H1 (cell line): ENCODE data around the gene ZBTB7B. TPM values are rescaled to one million over a fixed set of nuclear protein-coding genes. Genes with fewer than 3 reads are reported as not detected.

Experiments used
- CTCF ChIA-PET: fragments of 300-600 bp; sonication (Branson Sonifier 250); formaldehyde crosslinking; loops from one replicate; lab custom pipeline; 2021; ENCODE audit not compliant: partially characterized antibody; lab: Charles Lee
- POLR2A ChIA-PET: fragments of 300-600 bp; sonication (Branson Sonifier 250); formaldehyde crosslinking; loops from one replicate; lab custom pipeline; 2021; ENCODE audit warnings: inconsistent platforms; ENCODE audit not compliant: partially characterized antibody; lab: Charles Lee
- DNase-seq, 2 experiments: peaks; one replicate each; pipeline versions ENCODE4 v3.0.0 to v3.0.0-alpha.2; 2010 to 2022; ENCODE audit warnings: low spot score in 2 of 2, low read depth in 1 of 2, mixed read lengths in 1 of 2
- FAIRE-seq: peaks from 2 replicates; lab custom pipeline; 2011; peaks lifted over from hg19 to GRCh38; lab: Jason Lieb, UNC
- H2AFZ ChIP-seq: 2 replicates; pipeline ENCODE4 v1.8.1; 2012; ENCODE audit warnings: low read length, inconsistent platforms
- H2AK5ac ChIP-seq: 2 replicates; pipeline ENCODE4 v1.6.1; 2013; ENCODE audit warnings: low read depth, low read length
- H2BK120ac ChIP-seq: replicated peaks from 2 replicates; pipeline ENCODE3; 2013; ENCODE audit warnings: low read depth, low read length, inconsistent platforms
- H2BK12ac ChIP-seq: 2 replicates; pipeline ENCODE4 v1.6.1; 2013; ENCODE audit warnings: low read depth, low read length
- H2BK15ac ChIP-seq: 2 replicates; pipeline ENCODE4 v1.6.1; 2013; ENCODE audit warnings: low read length
- H2BK20ac ChIP-seq: 2 replicates; pipeline ENCODE4 v1.6.1; 2013; ENCODE audit warnings: low read length
- H2BK5ac ChIP-seq: 2 replicates; pipeline ENCODE4 v1.6.1; 2013; ENCODE audit warnings: low read depth, low read length
- H3K14ac ChIP-seq: 2 replicates; pipeline ENCODE4 v1.6.1; 2013; ENCODE audit warnings: inconsistent platforms; ENCODE audit not compliant: insufficient read length
- H3K18ac ChIP-seq: 2 replicates; pipeline ENCODE4 v1.6.1; 2013; ENCODE audit warnings: low read length; ENCODE audit errors: extremely low read depth
- H3K23ac ChIP-seq: 2 replicates; pipeline ENCODE4 v1.6.1; 2013; ENCODE audit warnings: inconsistent platforms; ENCODE audit not compliant: insufficient read length
- H3K23me2 ChIP-seq: 2 replicates; pipeline ENCODE4 v1.6.1; 2013; ENCODE audit warnings: low read depth, low read length
- H3K27ac ChIP-seq: 2 replicates; pipeline ENCODE4 v1.6.1; 2011; ENCODE audit warnings: low read depth, low read length, inconsistent platforms
- H3K27me3 ChIP-seq, 4 experiments: replicated peaks in 1 of 4; 1 replicate in 1 of 4; 2 replicates in 3 of 4; pipeline versions ENCODE4 v1.6.1 to v1.8.1; 2011 to 2013; ENCODE audit warnings: low read length in 3 of 4, mild to moderate bottlenecking in 3 of 4, inconsistent platforms in 2 of 4, mixed read lengths in 2 of 4, moderate library complexity in 1 of 4; ENCODE audit not compliant: control insufficient read depth in 3 of 4, insufficient read depth in 3 of 4; ENCODE audit errors: extremely low read depth in 1 of 4
- H3K36me3 ChIP-seq, 4 experiments: 2 replicates each; pipeline versions ENCODE4 v1.6.1 to v1.8.1; 2011 to 2013; ENCODE audit warnings: mild to moderate bottlenecking in 4 of 4, low read length in 3 of 4, moderate library complexity in 2 of 4, control low read depth in 1 of 4, inconsistent platforms in 1 of 4; ENCODE audit not compliant: insufficient read depth in 4 of 4, control insufficient read depth in 2 of 4
- H3K4ac ChIP-seq: replicated peaks from 2 replicates; pipeline ENCODE3; 2013; ENCODE audit warnings: low read length, low read depth, mixed read lengths, inconsistent platforms; ENCODE audit not compliant: insufficient read length
- H3K4me1 ChIP-seq, 4 experiments: replicated peaks in 1 of 4; 1 replicate in 1 of 4; 2 replicates in 3 of 4; pipeline versions ENCODE4 v1.6.1 to v1.8.1; 2011 to 2013; ENCODE audit warnings: low read length in 3 of 4, inconsistent platforms in 2 of 4, mixed read lengths in 1 of 4; ENCODE audit not compliant: insufficient read depth in 4 of 4, control insufficient read depth in 3 of 4
- H3K4me2 ChIP-seq, 2 experiments: 2 replicates each; pipeline versions ENCODE4 v1.6.1 to v1.8.1; 2011 to 2013; ENCODE audit warnings: low read depth in 2 of 2, low read length in 2 of 2, control low read depth in 1 of 2, inconsistent platforms in 1 of 2, mild to moderate bottlenecking in 1 of 2; ENCODE audit not compliant: insufficient read depth in 1 of 2
- H3K4me3 ChIP-seq, 4 experiments: fragments of 200-600, 300-600 bp in 1 of 4; sonication (generic), shearing (Covaris generic), sonication (Bioruptor Twin) in 1 of 4; 2 replicates each; pipeline versions ENCODE4 v1.5.1 to v1.8.1; 2011 to 2016; ENCODE audit warnings: low read length in 4 of 4, low read depth in 3 of 4, control low read depth in 2 of 4, inconsistent platforms in 2 of 4, mild to moderate bottlenecking in 2 of 4, mixed read lengths in 1 of 4, moderate library complexity in 1 of 4; ENCODE audit not compliant: insufficient read depth in 2 of 4; ENCODE audit errors: extremely low read depth in 1 of 4
- H3K56ac ChIP-seq: replicated peaks from 2 replicates; pipeline ENCODE3; 2013; ENCODE audit warnings: low read depth, mild to moderate bottlenecking, mixed read lengths, low read length, inconsistent platforms; ENCODE audit not compliant: insufficient read length
- H3K79me1 ChIP-seq: 2 replicates; pipeline ENCODE4 v1.6.1; 2013; ENCODE audit warnings: low read depth, low read length, control low read depth
- H3K79me2 ChIP-seq, 2 experiments: 2 replicates each; pipeline versions ENCODE4 v1.6.1 to v1.8.1; 2012 to 2013; ENCODE audit warnings: low read length in 2 of 2, mild to moderate bottlenecking in 2 of 2, inconsistent platforms in 1 of 2; ENCODE audit not compliant: insufficient read depth in 2 of 2, control insufficient read depth in 1 of 2
- H3K9ac ChIP-seq, 4 experiments: replicated peaks in 1 of 4; 1 replicate in 1 of 4; 2 replicates in 3 of 4; pipeline versions ENCODE4 v1.6.1 to v1.8.1; 2011 to 2013; ENCODE audit warnings: low read depth in 3 of 4, low read length in 3 of 4, control low read depth in 2 of 4, mild to moderate bottlenecking in 2 of 4, moderate library complexity in 2 of 4, inconsistent platforms in 1 of 4; ENCODE audit errors: extremely low read depth in 1 of 4
- H3K9me3 ChIP-seq, 2 experiments: 2 replicates each; pipeline versions ENCODE4 v1.6.1 to v1.8.1; 2012 to 2013; ENCODE audit warnings: mild to moderate bottlenecking in 2 of 2, moderate library complexity in 2 of 2, control low read depth in 1 of 2, inconsistent platforms in 1 of 2, low read depth in 1 of 2, low read length in 1 of 2, mixed read lengths in 1 of 2; ENCODE audit not compliant: insufficient read depth in 2 of 2
- H4K20me1 ChIP-seq, 2 experiments: replicated peaks in 1 of 2; 2 replicates each; pipeline versions ENCODE3 to v1.8.1; 2011 to 2013; ENCODE audit warnings: inconsistent platforms in 2 of 2, low read length in 2 of 2, mild to moderate bottlenecking in 1 of 2; ENCODE audit not compliant: insufficient read depth in 2 of 2, control insufficient read depth in 1 of 2
- H4K5ac ChIP-seq: 2 replicates; pipeline ENCODE4 v1.6.1; 2013; ENCODE audit warnings: low read length, low read depth, mixed read lengths, inconsistent platforms; ENCODE audit not compliant: insufficient read length
- H4K8ac ChIP-seq: 2 replicates; pipeline ENCODE4 v1.8.0; 2013; ENCODE audit warnings: mild to moderate bottlenecking, moderate library complexity, low read length, inconsistent platforms; ENCODE audit not compliant: insufficient read depth; ENCODE audit errors: extremely low read depth
- H4K91ac ChIP-seq: replicated peaks from 2 replicates; pipeline ENCODE3; 2013; ENCODE audit warnings: low read length, mixed read lengths, inconsistent platforms; ENCODE audit not compliant: insufficient read length
- BACH1 ChIP-seq: IDR thresholded peaks from 2 replicates; pipeline ENCODE4 v1.6.1; 2012; ENCODE audit warnings: low read length, improper control_type of control experiment
- CBX5 ChIP-seq: fragments of 300-800, 300-1000 bp; sonication (generic); IDR thresholded peaks from 2 replicates; pipeline ENCODE4 v1.7.1; 2016; ENCODE audit warnings: antibody characterized with exemption, low read length, low read depth
- CTBP2 ChIP-seq: IDR thresholded peaks from 2 replicates; pipeline ENCODE4 v1.7.0; 2011; ENCODE audit warnings: borderline replicate concordance, mild to moderate bottlenecking, moderate library complexity, mixed read lengths, low read length; ENCODE audit not compliant: insufficient read depth, insufficient read length
- EGR1 ChIP-seq: IDR thresholded peaks from 2 replicates; pipeline ENCODE4 v1.6.1; 2011; ENCODE audit warnings: low read depth, low read length, borderline replicate concordance
- NRF1 ChIP-seq: IDR thresholded peaks from 2 replicates; pipeline ENCODE4 v1.6.1; 2011; ENCODE audit warnings: mild to moderate bottlenecking, low read depth, low read length, improper control_type of control experiment
- POLR2AphosphoS5 ChIP-seq: IDR thresholded peaks from 2 replicates; pipeline ENCODE4 v1.6.1; 2011; ENCODE audit warnings: low read depth, low read length
- RFX5 ChIP-seq: IDR thresholded peaks from 2 replicates; pipeline ENCODE4 v1.6.1; 2011; ENCODE audit warnings: low read depth, low read length, improper control_type of control experiment, borderline replicate concordance
- SIN3A ChIP-seq, 2 experiments: IDR thresholded peaks in 1 of 2; conservative IDR thresholded peaks in 1 of 2; 2 replicates each; pipeline ENCODE4 v1.6.1; 2011 to 2012; ENCODE audit warnings: low read length in 2 of 2, improper control_type of control experiment in 1 of 2, low read depth in 1 of 2, mild to moderate bottlenecking in 1 of 2
- ZNF274 ChIP-seq: IDR thresholded peaks from 2 replicates; pipeline ENCODE4 v1.7.0; 2012; ENCODE audit warnings: low read length, borderline replicate concordance; ENCODE audit errors: extremely low read depth
- WGBS, 2 experiments: shearing (Covaris generic) in 1 of 2; methylation state at CpG; one replicate each; pipeline versions ENCODE4 v1.1.6 to v1.1.7; 2013 to 2015; ENCODE audit warnings: low lambda C conversion rate in 2 of 2, mixed read lengths in 2 of 2, inconsistent platforms in 1 of 2, low coverage in 1 of 2, missing lambda C conversion rate in 1 of 2; ENCODE audit not compliant: insufficient replicate concordance in 2 of 2, insufficient coverage in 1 of 2, insufficient read length in 1 of 2; ENCODE audit errors: extremely low coverage in 1 of 2, missing lambda C conversion rate in 1 of 2; 5-methylcytosine and 5-hydroxymethylcytosine counted together
- polyA plus RNA-seq, 7 experiments: library from polyadenylated mRNA; depleted of rRNA in 3 of 7; stranded (reverse) in 5 of 7; unstranded in 2 of 7; fragments of >200 nt in 5 of 7; fragments of 200-250 nt in 2 of 7; gene quantifications; 1 replicate in 5 of 7; 2 replicates in 1 of 7; 4 replicates in 1 of 7; pipeline versions ENCODE4 v1.2.1 to v1.2.3, GENCODE V29; 2011 to 2013; ENCODE audit warnings: missing spikeins in 2 of 7, mixed read lengths in 2 of 7
- total RNA-seq: library from RNA; stranded (reverse); fragmentation: NEBNext Ultra II Directional; extraction: Animal tissue kit (Norgen Biotek cat#: 25700); gene quantifications from 2 replicates; pipeline ENCODE4 v1.2.1, GENCODE V29; 2021

Gene ZBTB7B
- total and polyA plus RNA-seq, 2 of the 8 experiments (the other 6 are each of a cell fraction or from before 2014, with no cell fraction given), result 24.5 to 36.9 TPM

- no peak overlapping the region for H3K4me2 ChIP-seq
- CTCF ChIA-PET, result interaction anchor here (0.5 to 18.6 kb wide), 14 partner anchors 10 to 459 kb away, joined by 3 to 354 read pairs (median 8); partner anchors contain the start of genes ADAM15, DCST1, DCST2 and EFNA4
- no peak overlapping the region for H3K27ac ChIP-seq
- H2BK12ac ChIP-seq, result no peak overlapping the region
- no peak overlapping the region for H3K9ac ChIP-seq
- H4K91ac ChIP-seq, result no peak overlapping the region
- no peak overlapping the region for H2AFZ ChIP-seq
- H4K5ac ChIP-seq, result no peak overlapping the region
- peaks cover 0 to 2% (median 0%) of the 10 kb centered on the region in 4 experiments; a peak in 1 of 7 replicates for H3K27me3 ChIP-seq
- H2BK120ac ChIP-seq, result no peak overlapping the region
- no peaks in the 10 kb centered on the region; a peak in 1 of 4 replicates for H3K79me2 ChIP-seq
- no peaks in the 10 kb centered on the region for H3K9me3 ChIP-seq
- no peaks in the 10 kb centered on the region for H3K79me1 ChIP-seq
- H3K4me1 ChIP-seq, result peaks cover 0 to 11% (median 8%) of the 10 kb centered on the region in 4 experiments; a peak in 5 of 7 replicates
- no peaks in the 10 kb centered on the region for H4K20me1 ChIP-seq
- no peak for DNase-seq
- H3K18ac ChIP-seq, result no peak overlapping the region
- H3K23me2 ChIP-seq, result no peaks in the 10 kb centered on the region
- no peak overlapping the region for H3K56ac ChIP-seq
- no peak for FAIRE-seq
- no peak overlapping the region for H4K8ac ChIP-seq
- H3K36me3 ChIP-seq, result peaks cover 0 to 29% (median 13%) of the 10 kb centered on the region in 4 experiments; a peak in 4 of 8 replicates
- H3K23ac ChIP-seq, result no peak overlapping the region
- POLR2A ChIA-PET, result interaction anchor here (0.6 to 14.8 kb wide), 16 partner anchors 14 to 122 kb away, joined by 3 to 128 read pairs (median 6); partner anchors contain the start of genes CKS1B, DCST1, DCST2 and FLAD1
- 89% methylated on average over 8 of the region's 8 CpGs; no CpG with 5 or more reads in 1 of the 2 experiments for WGBS, 2 experiments
- H2BK5ac ChIP-seq, result no peak overlapping the region
- no peak overlapping the region for H2BK15ac ChIP-seq
- no peak overlapping the region for H3K4ac ChIP-seq
- no peak overlapping the region for H2BK20ac ChIP-seq
- H3K14ac ChIP-seq, result no peak overlapping the region
- no peak overlapping the region for H3K4me3 ChIP-seq
- 0 out of 2 replicates have a peak overlapping the region, but pooled peaks have one; percentile 5 for H2AK5ac ChIP-seq
- TF ChIP-seq CBX5, result no peak
- no peak for TF ChIP-seq CTBP2
- TF ChIP-seq POLR2AphosphoS5, result no peak
- no peak for TF ChIP-seq ZNF274
- no peak for TF ChIP-seq NRF1
- no peak for TF ChIP-seq SIN3A (conservative IDR thresholded peaks at IDR 0.05 in 1 of 2, IDR thresholded peaks at IDR 0.05 in 1 of 2; ENCODE audit: low read depth in 1 of 2, low read length in 2 of 2)
- no peak for TF ChIP-seq EGR1
- no peak for TF ChIP-seq BACH1
- no peak for TF ChIP-seq RFX5
Observed at GRCh38 chr1:155018617-155019348, 16.2 kb downstream of the ZBTB7B start.
